ENCODE measurements around the gene ZPBP.

GRCh38 chr7:50112250-50112649 lies 19.2 kb upstream of the ZPBP start:
- no peak for TF ChIP-seq CTCF (IDR thresholded peaks at IDR 0.05)
- no peak for TF ChIP-seq EZH2 (IDR thresholded peaks at IDR 0.05; ENCODE audit: borderline replicate concordance, insufficient read depth, low read depth, low read length, poor library complexity, severe bottlenecking)

Measured in B cell (primary cell).